Uterus (tissue), 2 donors: ENCODE data around the gene PLSCR5.

Experiments used
- POLR2A ChIP-seq, 2 donors: fragments of 450-650 bp; IDR thresholded peaks; one replicate each; pipeline ENCODE4 v1.6.1; 2016; ENCODE audit warnings: antibody characterized with exemption in 2 of 2, mild to moderate bottlenecking in 1 of 2, moderate library complexity in 1 of 2
- TF ChIP-seq, protein P1 (sequence below), 4 experiments: fragments of 200-600 bp in 2 of 4; fragments of 450-650 bp in 2 of 4; sonication (generic) in 2 of 4; IDR thresholded peaks; one replicate each; pipeline ENCODE4 v1.5.1; 2016 to 2019; ENCODE audit warnings: antibody characterized with exemption in 4 of 4, mild to moderate bottlenecking in 2 of 4, moderate library complexity in 1 of 4

DNA sequence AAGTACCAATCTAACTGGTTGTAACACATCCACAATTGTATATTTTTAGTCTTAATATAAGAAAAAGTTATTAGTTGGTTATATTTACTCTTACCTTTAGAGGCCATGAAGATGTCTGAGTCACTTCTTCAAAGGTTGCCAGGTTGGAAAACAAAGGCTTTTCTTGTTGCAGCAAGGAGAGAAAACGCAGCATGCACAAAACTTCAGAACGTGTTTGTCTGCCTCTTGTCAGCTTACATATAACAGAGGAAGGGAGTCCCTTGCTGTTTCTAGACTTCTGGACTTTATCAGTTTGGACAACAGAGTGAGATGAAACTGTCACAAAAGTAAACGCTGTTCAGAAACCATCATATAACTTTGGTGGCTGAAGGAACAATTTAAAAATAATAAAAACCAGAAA lies at the start of gene PLSCR5:
- TF ChIP-seq POLR2A (IDR thresholded peaks at IDR 0.05) = no peak
- TF ChIP-seq, protein P1, sequence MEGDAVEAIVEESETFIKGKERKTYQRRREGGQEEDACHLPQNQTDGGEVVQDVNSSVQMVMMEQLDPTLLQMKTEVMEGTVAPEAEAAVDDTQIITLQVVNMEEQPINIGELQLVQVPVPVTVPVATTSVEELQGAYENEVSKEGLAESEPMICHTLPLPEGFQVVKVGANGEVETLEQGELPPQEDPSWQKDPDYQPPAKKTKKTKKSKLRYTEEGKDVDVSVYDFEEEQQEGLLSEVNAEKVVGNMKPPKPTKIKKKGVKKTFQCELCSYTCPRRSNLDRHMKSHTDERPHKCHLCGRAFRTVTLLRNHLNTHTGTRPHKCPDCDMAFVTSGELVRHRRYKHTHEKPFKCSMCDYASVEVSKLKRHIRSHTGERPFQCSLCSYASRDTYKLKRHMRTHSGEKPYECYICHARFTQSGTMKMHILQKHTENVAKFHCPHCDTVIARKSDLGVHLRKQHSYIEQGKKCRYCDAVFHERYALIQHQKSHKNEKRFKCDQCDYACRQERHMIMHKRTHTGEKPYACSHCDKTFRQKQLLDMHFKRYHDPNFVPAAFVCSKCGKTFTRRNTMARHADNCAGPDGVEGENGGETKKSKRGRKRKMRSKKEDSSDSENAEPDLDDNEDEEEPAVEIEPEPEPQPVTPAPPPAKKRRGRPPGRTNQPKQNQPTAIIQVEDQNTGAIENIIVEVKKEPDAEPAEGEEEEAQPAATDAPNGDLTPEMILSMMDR (IDR thresholded peaks at IDR 0.05) = no peak
